RWPE1 (cell line): ENCODE results near the gene DCAF8L1.
"Not testable (repeated sequence)": the region's sequence is repeated elsewhere in the genome, so short reads cannot be mapped to it uniquely, and the experiment has no call there.

Experiments used
- CTCF ChIA-PET: fragments of 350-600 bp; sonication (Branson Sonifier 250); formaldehyde crosslinking; extraction: SDS; loops from one replicate; lab custom pipeline; 2021; lab: Yijun Ruan, JAX
- POLR2A ChIA-PET: fragments of 400-600 bp; formaldehyde crosslinking; extraction: SDS; loops from one replicate; lab custom pipeline; 2020; ENCODE audit warnings: antibody characterized with exemption; ENCODE audit not compliant: low non-redundant PET; lab: Yijun Ruan, JAX
- DNase-seq: peaks from one replicate; pipeline ENCODE4 v3.0.0; 2012; ENCODE audit warnings: low spot score
- H3K27ac ChIP-seq: fragments of 450-650 bp; 2 replicates; pipeline ENCODE4 v1.5.1; 2017
- TF ChIP-seq, protein P1 (sequence below): fragments of 450-650 bp; conservative IDR thresholded peaks from 2 replicates; pipeline ENCODE4 v1.5.1; 2017; ENCODE audit warnings: low read depth, mild to moderate bottlenecking

Gene DCAF8L1

DNA sequence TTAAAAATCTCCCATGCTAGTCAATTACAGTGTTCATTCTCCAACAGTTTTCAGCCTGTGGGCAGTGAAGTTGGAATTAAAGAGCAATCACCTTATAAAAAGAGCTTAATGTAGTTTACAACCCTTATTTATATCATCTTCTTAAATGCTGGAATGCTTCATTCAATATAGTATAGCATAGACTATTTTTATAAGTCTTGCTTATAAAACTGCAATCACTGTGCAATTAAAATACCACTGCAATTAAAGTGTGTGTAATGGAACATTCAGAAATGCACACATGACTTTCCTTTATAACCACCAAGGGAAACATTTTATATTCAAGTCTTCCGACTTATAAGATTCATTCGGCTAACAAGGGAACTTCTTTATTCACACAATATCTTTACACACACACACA, 16.4 kb upstream of the DCAF8L1 start:
- H3K27ac ChIP-seq: no peak overlapping the region
- ChIA-PET CTCF (interaction anchor here (0.6 kb wide), 1 partner anchor 29 kb away, joined by 4 read pairs; no protein-coding TSS in a partner anchor), POLR2A (no interaction called here)
- TF ChIP-seq, protein P1, sequence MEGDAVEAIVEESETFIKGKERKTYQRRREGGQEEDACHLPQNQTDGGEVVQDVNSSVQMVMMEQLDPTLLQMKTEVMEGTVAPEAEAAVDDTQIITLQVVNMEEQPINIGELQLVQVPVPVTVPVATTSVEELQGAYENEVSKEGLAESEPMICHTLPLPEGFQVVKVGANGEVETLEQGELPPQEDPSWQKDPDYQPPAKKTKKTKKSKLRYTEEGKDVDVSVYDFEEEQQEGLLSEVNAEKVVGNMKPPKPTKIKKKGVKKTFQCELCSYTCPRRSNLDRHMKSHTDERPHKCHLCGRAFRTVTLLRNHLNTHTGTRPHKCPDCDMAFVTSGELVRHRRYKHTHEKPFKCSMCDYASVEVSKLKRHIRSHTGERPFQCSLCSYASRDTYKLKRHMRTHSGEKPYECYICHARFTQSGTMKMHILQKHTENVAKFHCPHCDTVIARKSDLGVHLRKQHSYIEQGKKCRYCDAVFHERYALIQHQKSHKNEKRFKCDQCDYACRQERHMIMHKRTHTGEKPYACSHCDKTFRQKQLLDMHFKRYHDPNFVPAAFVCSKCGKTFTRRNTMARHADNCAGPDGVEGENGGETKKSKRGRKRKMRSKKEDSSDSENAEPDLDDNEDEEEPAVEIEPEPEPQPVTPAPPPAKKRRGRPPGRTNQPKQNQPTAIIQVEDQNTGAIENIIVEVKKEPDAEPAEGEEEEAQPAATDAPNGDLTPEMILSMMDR: no peak
- DNase-seq: no peak

GRCh38 chrX:27996132-27996531, 14.9 kb upstream of the DCAF8L1 start:
- CTCF ChIA-PET: no interaction called here
- TF ChIP-seq, protein P1: no peak
- POLR2A ChIA-PET: no interaction called here
- no peak for DNase-seq
- H3K27ac ChIP-seq: no peak overlapping the region

DNA sequence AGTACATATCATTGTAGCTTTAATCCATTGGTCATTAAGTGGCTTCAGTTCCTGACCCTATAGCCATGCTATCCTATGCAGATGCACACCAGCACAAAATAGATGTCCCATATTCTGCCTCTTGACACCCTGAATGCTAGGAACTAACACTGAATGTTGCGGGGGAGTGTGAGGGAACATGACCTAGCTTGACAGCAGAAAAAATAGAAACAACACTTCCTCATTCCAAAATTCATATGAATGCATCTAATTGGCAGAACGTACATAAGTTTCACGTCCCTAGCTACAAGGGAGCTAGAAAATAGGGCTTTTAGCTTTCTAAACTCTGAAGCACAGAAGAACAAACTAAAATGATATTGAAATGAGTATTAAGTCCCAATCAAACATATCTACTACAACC, 14.4 kb upstream of the DCAF8L1 start:
- no peak for DNase-seq
- TF ChIP-seq, protein P1: no peak
- POLR2A ChIA-PET: no interaction called here
- CTCF ChIA-PET: interaction anchor here (0.5 kb wide), 1 partner anchor 618 kb away, joined by 10 read pairs; no protein-coding TSS in a partner anchor
- no peak overlapping the region for H3K27ac ChIP-seq

DNA sequence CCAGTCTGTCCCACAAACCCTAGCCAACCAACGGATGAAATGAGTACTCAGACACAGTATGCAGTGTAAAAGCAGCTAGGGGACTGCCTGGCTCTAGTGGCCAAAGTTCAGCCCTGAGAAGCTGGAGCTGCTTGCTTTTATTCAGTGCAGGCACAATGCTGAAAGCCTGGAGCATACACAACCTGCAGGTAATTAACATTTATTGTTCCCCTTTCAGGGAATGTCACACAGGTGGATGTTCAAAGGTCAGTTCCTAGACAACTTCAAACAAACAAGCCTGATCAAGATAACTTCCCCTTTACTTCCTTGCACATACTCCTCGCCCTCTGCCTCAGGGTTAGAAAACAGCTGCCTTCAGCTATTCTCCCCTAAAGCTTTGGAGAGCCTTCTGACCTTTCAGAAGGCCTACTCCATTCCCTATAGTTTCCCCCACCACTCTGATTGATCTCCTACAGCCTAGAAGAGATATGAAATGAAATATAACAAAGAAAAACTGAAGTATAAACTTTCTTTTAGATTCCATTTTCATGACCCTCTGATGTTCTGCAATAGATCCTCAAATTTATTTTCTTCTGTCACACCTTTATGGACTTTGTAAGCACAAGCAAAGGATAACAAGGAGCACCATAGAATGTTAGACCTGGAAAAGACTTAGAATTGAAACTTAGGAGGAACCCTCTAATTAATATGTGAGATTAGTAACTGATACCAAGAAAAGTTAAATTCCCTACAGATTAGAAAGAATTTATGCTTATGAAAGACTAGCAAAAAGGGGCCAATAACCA, 6.8 kb upstream of the DCAF8L1 start:
- H3K27ac ChIP-seq: no peak overlapping the region
- POLR2A ChIA-PET: no interaction called here
- CTCF ChIA-PET: no interaction called here
- TF ChIP-seq, protein P1: no peak
- no peak for DNase-seq

- POLR2A ChIA-PET, CTCF ChIA-PET, DNase-seq, H3K27ac ChIP-seq: not testable (repeated sequence)
Observed at GRCh38 chrX:27976934-27977333, 4.3 kb downstream of the DCAF8L1 start.

DNA sequence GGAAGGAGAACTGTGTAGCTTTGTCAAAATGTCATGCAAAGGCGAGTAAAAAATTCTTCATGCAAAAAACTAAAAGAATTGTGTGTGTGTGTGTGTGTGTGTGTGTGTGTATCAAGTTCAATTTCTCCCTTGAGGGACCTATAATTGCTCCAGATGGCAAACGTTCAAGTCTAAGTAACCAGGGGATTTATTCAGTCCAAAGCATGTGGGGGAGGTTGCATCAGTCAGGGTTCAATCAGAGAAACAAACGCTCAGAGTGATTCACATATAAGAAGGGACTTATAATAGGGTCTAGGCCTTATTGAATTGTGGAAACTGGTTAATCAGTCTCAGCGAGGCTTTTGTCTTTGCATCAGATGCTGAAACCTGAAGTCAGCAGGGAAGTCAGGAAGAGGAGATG, 5.0 kb downstream of the DCAF8L1 start:
- no peak overlapping the region for H3K27ac ChIP-seq
- ChIA-PET CTCF (no interaction called here), POLR2A (no interaction called here)
- no peak for DNase-seq
- TF ChIP-seq, protein P1: no peak

GRCh38 chrX:27968878-27969277, 12.4 kb downstream of the DCAF8L1 start:
- CTCF ChIA-PET: interaction anchor here (0.6 kb wide), 1 partner anchor 698 kb away, joined by 5 read pairs; no protein-coding TSS in a partner anchor
- TF ChIP-seq, protein P1: no peak
- POLR2A ChIA-PET: no interaction called here
- no peak overlapping the region for H3K27ac ChIP-seq
- no peak for DNase-seq
